ENCODE results near the gene CCDC146. TPM values are rescaled to one million over a fixed set of nuclear protein-coding genes. Genes with fewer than 3 reads are reported as not detected.

CCDC146 gene
- total and polyA plus RNA-seq, 2 of the 8 experiments (the other 6 are each of a cell fraction or from before 2014, with no cell fraction given): 0.88 to 2.4 TPM

GRCh38 chr7:77197141-77197540 is 74.7 kb downstream of the CCDC146 start (continued):
- TF ChIP-seq MAFK (IDR thresholded peaks at IDR 0.05; ENCODE audit: low read depth, low read length) (no peak), CEBPB (IDR thresholded peaks at IDR 0.05; ENCODE audit: low read depth, low read length) (no peak), SIRT6 (IDR thresholded peaks at IDR 0.05; ENCODE audit: low read length) (no peak), ASH2L (IDR thresholded peaks at IDR 0.05; ENCODE audit: low read length) (no peak)

Measured in H1 (cell line).